Gastrocnemius medialis (tissue), 4 donors: Measurements from ENCODE around the gene CNTRL. TPM values are rescaled to one million over a fixed set of nuclear protein-coding genes. Genes with fewer than 3 reads are reported as not detected.

Experiments
- ATAC-seq, 2 donors: fragments of 150-250 bp; one replicate each; pipeline ENCODE4 v1.9.1; 2016
- DNase-seq, 2 donors: peaks; one replicate each; pipeline ENCODE4 v3.0.0-alpha.2; 2019
- H3K27ac ChIP-seq, 4 donors: fragments of 200-600 bp; sonication (generic); 1 replicate in 1 of 4; 2 replicates in 3 of 4; pipeline ENCODE4 v1.5.1; 2016 to 2018; ENCODE audit warnings: mild to moderate bottlenecking in 2 of 4, moderate library complexity in 1 of 4
- H3K27me3 ChIP-seq, 3 donors: fragments of 200-600 bp; sonication (generic) in 2 of 3; 1 replicate in 1 of 3; 2 replicates in 2 of 3; pipeline versions ENCODE4 v1.5.1 to v1.6.0; 2016 to 2019; ENCODE audit warnings: mild to moderate bottlenecking in 1 of 3, moderate library complexity in 1 of 3
- H3K36me3 ChIP-seq, 2 donors: fragments of 200-600 bp; sonication (generic) in 1 of 2; one replicate each; pipeline ENCODE4 v1.5.1; 2017 to 2018
- H3K4me1 ChIP-seq, 2 donors: fragments of 200-600 bp; sonication (generic) in 1 of 2; one replicate each; pipeline ENCODE4 v1.5.1; 2016 to 2017; ENCODE audit warnings: mild to moderate bottlenecking in 2 of 2
- H3K4me3 ChIP-seq, 4 donors: fragments of 200-600 bp; sonication (generic) in 3 of 4; 1 replicate in 1 of 4; 2 replicates in 3 of 4; pipeline ENCODE4 v1.5.1; 2016 to 2019; ENCODE audit warnings: mild to moderate bottlenecking in 2 of 4
- H3K9me3 ChIP-seq, 3 donors: fragments of 200-600 bp; sonication (generic) in 2 of 3; 1 replicate in 1 of 3; 2 replicates in 2 of 3; pipeline ENCODE4 v1.5.1; 2016 to 2019
- POLR2A ChIP-seq, 2 donors: fragments of 450-650 bp; IDR thresholded peaks; one replicate each; pipeline ENCODE4 v1.6.1; 2017; ENCODE audit warnings: antibody characterized with exemption in 2 of 2, mild to moderate bottlenecking in 2 of 2, moderate library complexity in 2 of 2
- in situ Hi-C, 4 donors: fragments of 200-750 bp; cut with MboI; loops; one replicate each; pipeline versions ENCODE4 v1.15.0 to v1.8.0; 2017; ENCODE audit warnings: low sequenced_read_pairs in 4 of 4
- intact Hi-C: fragments of 100-400 bp; cut with DNase I; formaldehyde crosslinking; loops from one replicate; pipeline ENCODE4 v1.15.1; 2023; ENCODE audit warnings: low total_unique reads
- total RNA-seq, 4 donors: library from RNA; depleted of rRNA; stranded (reverse); fragments of >200 nt; gene quantifications; one replicate each; pipeline versions ENCODE4 v1.1.0 to v1.2.3, GENCODE V29; 2016
- TF ChIP-seq, protein P1 (sequence below), 5 experiments: fragments of 450-650 bp in 3 of 5; fragments of 200-600 bp in 2 of 5; sonication (generic) in 2 of 5; IDR thresholded peaks in 4 of 5; conservative IDR thresholded peaks in 1 of 5; 1 replicate in 4 of 5; 2 replicates in 1 of 5; pipeline ENCODE4 v1.5.1; 2016 to 2019; ENCODE audit warnings: antibody characterized with exemption in 5 of 5, mild to moderate bottlenecking in 3 of 5, moderate library complexity in 3 of 5

CNTRL gene
- total RNA-seq, 4 donors from 2014 or later, result 1.0 to 3.2 (median 1.6) TPM

DNA sequence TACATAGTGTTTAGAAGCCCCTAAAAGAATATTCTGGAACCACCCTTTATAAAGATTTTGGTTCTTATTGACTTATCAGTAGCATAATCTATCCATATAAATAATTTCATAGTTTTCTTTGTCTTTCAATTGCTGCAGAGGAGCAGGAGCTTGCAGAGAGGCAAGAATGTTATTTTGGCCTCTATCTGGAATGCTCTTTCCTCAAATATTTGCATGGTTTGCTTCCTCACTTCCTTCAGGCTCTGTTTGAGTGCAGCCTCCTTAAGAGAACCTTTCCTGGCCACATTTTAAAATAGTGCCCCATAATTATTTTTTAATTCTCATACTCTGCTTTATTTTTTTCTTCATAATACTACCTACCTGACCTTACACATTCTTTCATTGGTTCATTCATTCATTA lies 26.1 kb upstream of the CNTRL start:
- no peaks in the 10 kb centered on the region for H3K27me3 ChIP-seq
- H3K4me1 ChIP-seq, result no peaks in the 10 kb centered on the region
- ATAC-seq (no peak), DNase-seq (no peak)
- H3K27ac ChIP-seq, result no peak overlapping the region
- intact Hi-C loops (no loop called here), in situ Hi-C loops (no loop called here)
- H3K36me3 ChIP-seq, result no peaks in the 10 kb centered on the region
- H3K9me3 ChIP-seq, result no peaks in the 10 kb centered on the region
- H3K4me3 ChIP-seq, result no peak overlapping the region
- no peak for TF ChIP-seq POLR2A (IDR thresholded peaks at IDR 0.05)
- TF ChIP-seq, protein P1, sequence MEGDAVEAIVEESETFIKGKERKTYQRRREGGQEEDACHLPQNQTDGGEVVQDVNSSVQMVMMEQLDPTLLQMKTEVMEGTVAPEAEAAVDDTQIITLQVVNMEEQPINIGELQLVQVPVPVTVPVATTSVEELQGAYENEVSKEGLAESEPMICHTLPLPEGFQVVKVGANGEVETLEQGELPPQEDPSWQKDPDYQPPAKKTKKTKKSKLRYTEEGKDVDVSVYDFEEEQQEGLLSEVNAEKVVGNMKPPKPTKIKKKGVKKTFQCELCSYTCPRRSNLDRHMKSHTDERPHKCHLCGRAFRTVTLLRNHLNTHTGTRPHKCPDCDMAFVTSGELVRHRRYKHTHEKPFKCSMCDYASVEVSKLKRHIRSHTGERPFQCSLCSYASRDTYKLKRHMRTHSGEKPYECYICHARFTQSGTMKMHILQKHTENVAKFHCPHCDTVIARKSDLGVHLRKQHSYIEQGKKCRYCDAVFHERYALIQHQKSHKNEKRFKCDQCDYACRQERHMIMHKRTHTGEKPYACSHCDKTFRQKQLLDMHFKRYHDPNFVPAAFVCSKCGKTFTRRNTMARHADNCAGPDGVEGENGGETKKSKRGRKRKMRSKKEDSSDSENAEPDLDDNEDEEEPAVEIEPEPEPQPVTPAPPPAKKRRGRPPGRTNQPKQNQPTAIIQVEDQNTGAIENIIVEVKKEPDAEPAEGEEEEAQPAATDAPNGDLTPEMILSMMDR (IDR thresholded peaks at IDR 0.05 in 4 of 5, conservative IDR thresholded peaks at IDR 0.05 in 1 of 5), result no peak

DNA sequence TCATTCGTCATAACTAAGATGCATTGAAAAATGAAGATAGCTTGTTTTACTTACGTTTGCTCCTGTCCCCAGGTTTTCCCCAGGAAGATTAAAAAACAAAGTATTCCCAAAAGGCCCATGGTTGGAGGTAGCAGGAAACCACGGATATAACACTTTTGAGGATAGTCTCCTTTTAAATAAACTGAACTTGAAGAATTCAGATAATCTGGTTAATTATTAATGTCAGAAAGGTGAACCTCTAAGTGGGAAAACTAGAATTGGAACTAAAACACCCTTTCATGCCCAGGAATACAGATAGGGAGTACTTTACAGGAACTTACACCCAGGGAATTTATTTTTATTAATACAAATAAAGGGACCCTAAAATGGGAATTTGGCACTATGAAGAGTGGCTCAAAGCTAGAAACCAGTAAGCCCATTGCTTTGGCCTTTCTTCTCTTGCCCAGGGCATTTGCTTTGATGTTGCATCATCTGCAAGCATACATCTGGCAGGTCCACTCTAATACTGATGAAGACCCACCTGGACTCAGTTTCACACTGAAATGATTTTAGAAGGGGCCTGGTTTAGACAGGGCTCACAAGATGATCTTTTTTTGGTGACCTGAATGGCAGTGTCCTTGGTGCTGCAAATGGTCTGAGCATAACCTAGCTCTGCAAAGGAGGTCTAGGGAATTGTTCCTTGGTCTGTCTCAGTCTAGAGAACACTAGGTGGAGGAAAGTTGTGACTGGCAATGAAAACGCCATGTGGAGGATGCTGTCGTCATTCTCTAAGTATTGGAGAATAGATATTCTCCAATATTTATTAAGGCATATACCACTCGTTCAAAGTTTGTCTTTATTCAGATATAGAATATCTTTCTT lies 24.4 kb upstream of the CNTRL start, which contains the start of gene C5:
C5 (minus strand) TSS at position 148 of the 861 bp plus-strand sequence; CDS start at position 119, 29 bp downstream.
- in situ Hi-C loops, result loop anchor here in 1 of 4 donors (25.0 kb wide), 1 partner anchor 188 kb away; no protein-coding TSS in a partner anchor
- Histone ChIP-seq H3K9me3 (no peaks in the 10 kb centered on the region), H3K27ac (no peak within 1 kb of the TSS), H3K4me3 (no peak within 1 kb of the TSS), H3K27me3 (no peaks in the 10 kb centered on the region), H3K36me3 (no peaks in the 10 kb centered on the region), H3K4me1 (no peaks in the 10 kb centered on the region)
- ATAC-seq (no peak), DNase-seq (no peak)
- intact Hi-C loops, result loop anchor here (10.0 kb wide), 1 partner anchor 426 kb away; no protein-coding TSS in a partner anchor
- TF ChIP-seq, protein P1 (IDR thresholded peaks at IDR 0.05 in 4 of 5, conservative IDR thresholded peaks at IDR 0.05 in 1 of 5), result no peak
- no peak for TF ChIP-seq POLR2A (IDR thresholded peaks at IDR 0.05)

DNA sequence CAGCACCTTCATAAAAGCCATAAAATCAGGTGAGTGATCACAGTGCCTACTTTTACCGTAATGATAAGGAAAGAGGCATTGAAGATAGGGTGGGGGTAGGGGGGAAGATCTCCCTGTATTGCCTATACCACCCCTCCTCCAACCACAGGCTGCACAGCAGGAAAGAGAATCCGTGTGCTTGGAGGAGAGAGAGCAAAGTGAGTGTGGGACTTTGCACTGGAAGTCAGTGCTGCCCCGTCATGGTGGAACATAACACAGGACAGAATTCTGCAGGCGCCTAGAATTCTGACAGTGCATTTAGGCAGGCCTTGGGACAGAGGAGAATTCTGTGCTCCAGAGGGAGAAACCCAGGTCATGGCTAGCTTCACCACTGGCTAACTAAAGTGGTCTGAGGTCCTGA lies 21.2 kb upstream of the CNTRL start:
- Histone ChIP-seq H3K4me1 (no peaks in the 10 kb centered on the region), H3K4me3 (no peak overlapping the region), H3K27me3 (no peaks in the 10 kb centered on the region), H3K27ac (no peak overlapping the region), H3K9me3 (no peaks in the 10 kb centered on the region), H3K36me3 (no peaks in the 10 kb centered on the region)
- TF ChIP-seq, protein P1 (IDR thresholded peaks at IDR 0.05 in 4 of 5, conservative IDR thresholded peaks at IDR 0.05 in 1 of 5), result no peak
- TF ChIP-seq POLR2A (IDR thresholded peaks at IDR 0.05), result no peak
- in situ Hi-C loops, result loop anchor here in 1 of 4 donors (25.0 kb wide), 1 partner anchor 191 kb away; no protein-coding TSS in a partner anchor
- ATAC-seq (no peak), DNase-seq (no peak)
- intact Hi-C loops, result loop anchor here (10.0 kb wide), 1 partner anchor 429 kb away; no protein-coding TSS in a partner anchor

DNA sequence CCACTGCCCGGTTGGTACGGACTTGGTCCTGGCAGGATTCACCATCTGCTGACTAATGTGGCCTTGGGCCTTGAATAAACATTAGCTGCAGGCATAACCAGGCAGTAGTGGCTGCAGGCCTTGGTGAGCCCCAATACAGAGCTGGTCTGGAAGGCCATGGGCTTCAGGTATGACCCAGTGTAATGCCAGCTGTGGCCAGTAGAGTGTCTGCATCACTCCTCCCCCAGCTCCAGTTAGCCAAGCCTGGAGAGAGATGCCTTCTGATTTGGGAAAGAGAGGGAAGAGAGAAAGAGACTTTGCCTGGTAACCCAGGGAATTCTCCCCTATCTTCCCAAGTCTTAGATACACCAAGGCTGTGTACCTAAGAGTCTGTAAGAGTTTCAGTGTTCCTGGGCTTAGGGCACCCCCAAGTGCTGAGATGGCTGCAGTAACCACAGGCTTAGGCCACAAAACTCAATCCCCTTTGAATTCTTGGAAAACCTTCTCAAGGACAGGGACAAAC lies 19.1 kb upstream of the CNTRL start:
- Histone ChIP-seq H3K9me3 (no peaks in the 10 kb centered on the region), H3K4me3 (no peak overlapping the region), H3K4me1 (no peaks in the 10 kb centered on the region), H3K27ac (no peak overlapping the region), H3K36me3 (no peaks in the 10 kb centered on the region), H3K27me3 (no peaks in the 10 kb centered on the region)
- no peak for ATAC-seq
- intact Hi-C loops, result loop anchor here (10.0 kb wide), 1 partner anchor 431 kb away; no protein-coding TSS in a partner anchor
- in situ Hi-C loops, result loop anchor here in 1 of 4 donors (25.0 kb wide), 1 partner anchor 193 kb away; no protein-coding TSS in a partner anchor
- no peak for TF ChIP-seq POLR2A (IDR thresholded peaks at IDR 0.05)
- TF ChIP-seq, protein P1 (IDR thresholded peaks at IDR 0.05 in 4 of 5, conservative IDR thresholded peaks at IDR 0.05 in 1 of 5), result peak in 1 of 5 experiments; percentile 18
- DNase-seq, result no peak
